GM12878 (cell line): Measurements from ENCODE around the gene OR11A1. TPM values are rescaled to one million over a fixed set of nuclear protein-coding genes. Genes with fewer than 3 reads are reported as not detected.

Source experiments
- ATAC-seq: fragments of 200-7000 bp; cut with Tn5 transposase; 3 replicates; pipeline ENCODE4 v1.9.1; 2020; ENCODE audit warnings: mild to moderate bottlenecking, moderate library complexity
- BruUV-seq: library from RNA; stranded (reverse); fragments of 400-500 nt; replicated peaks from 2 replicates; lab custom pipeline; 2021; lab: Mats Ljungman, UMichigan
- CTCF ChIA-PET: fragments of 300-600 bp; sonication (Branson Sonifier 250); formaldehyde crosslinking; extraction: SDS; loops from one replicate; lab custom pipeline; 2021; ENCODE audit warnings: inconsistent platforms; lab: Yijun Ruan, JAX
- POLR2A ChIA-PET: fragments of 350-600 bp; formaldehyde crosslinking; extraction: SDS; loops from one replicate; lab custom pipeline; 2021; ENCODE audit warnings: inconsistent platforms; lab: Charles Lee
- RAD21 ChIA-PET: fragments of 300-600 bp; sonication (Branson Sonifier 250); formaldehyde crosslinking; loops from one replicate; lab custom pipeline; 2023; ENCODE audit warnings: antibody characterized with exemption; ENCODE audit not compliant: unreplicated experiment; lab: Charles Lee
- SMC1A ChIA-PET: fragments of 300-600 bp; sonication (Branson Sonifier 250); formaldehyde crosslinking; loops from one replicate; lab custom pipeline; 2023; ENCODE audit not compliant: unreplicated experiment, uncharacterized antibody; lab: Charles Lee
- DNase-seq: peaks from one replicate; pipeline ENCODE4 v3.0.0-alpha.2; 2011; ENCODE audit warnings: low read depth, low spot score
- FAIRE-seq: peaks from 3 replicates; lab custom pipeline; 2011; peaks lifted over from hg19 to GRCh38; lab: Jason Lieb, UNC
- H2AFZ ChIP-seq: 2 replicates; pipeline ENCODE4 v1.6.0; 2011; ENCODE audit warnings: low read depth, low read length, control low read depth; ENCODE audit not compliant: control insufficient read depth
- H3K27ac ChIP-seq: 2 replicates; pipeline ENCODE4 v1.5.1; 2011; ENCODE audit warnings: control low read depth; ENCODE audit not compliant: control insufficient read depth, insufficient read depth
- H3K27me3 ChIP-seq, 2 experiments: replicated peaks in 1 of 2; 2 replicates each; pipeline versions ENCODE4 v1.6.0 to v1.6.1; 2011; ENCODE audit warnings: low read length in 1 of 2; ENCODE audit not compliant: control insufficient read depth in 2 of 2, insufficient read depth in 2 of 2
- H3K36me3 ChIP-seq, 2 experiments: 2 replicates each; pipeline ENCODE4 v1.5.1; 2011; ENCODE audit warnings: low read length in 1 of 2; ENCODE audit not compliant: control insufficient read depth in 2 of 2, insufficient read depth in 2 of 2
- H3K4me1 ChIP-seq: 2 replicates; pipeline ENCODE4 v1.6.1; 2011; ENCODE audit warnings: mild to moderate bottlenecking, low read length, moderate library complexity, mixed read lengths; ENCODE audit not compliant: control insufficient read depth, insufficient read depth
- H3K4me2 ChIP-seq: 2 replicates; pipeline ENCODE4 v1.6.0; 2011; ENCODE audit warnings: control low read depth; ENCODE audit not compliant: control insufficient read depth, insufficient read depth
- H3K4me3 ChIP-seq: fragments of 200-600 bp; sonication (generic); 2 replicates; pipeline ENCODE4 v1.5.1; 2016
- H3K79me2 ChIP-seq: 2 replicates; pipeline ENCODE4 v1.6.0; 2011; ENCODE audit warnings: low read length; ENCODE audit not compliant: control insufficient read depth, insufficient read depth
- H3K9ac ChIP-seq: 2 replicates; pipeline ENCODE4 v1.8.0; 2011; ENCODE audit warnings: low read length, control low read depth, mixed read lengths; ENCODE audit not compliant: control insufficient read depth, insufficient read depth
- H3K9me3 ChIP-seq: replicated peaks from 3 replicates; pipeline ENCODE4 v1.5.1; 2011; ENCODE audit warnings: mild to moderate bottlenecking, low read length; ENCODE audit not compliant: control insufficient read depth, insufficient read depth
- H4K20me1 ChIP-seq: 2 replicates; pipeline ENCODE4 v1.6.0; 2011; ENCODE audit not compliant: control insufficient read depth, insufficient read depth
- CREM ChIP-seq: IDR thresholded peaks from 2 replicates; pipeline ENCODE4 v1.6.1; 2014; ENCODE audit warnings: antibody characterized with exemption, low read depth
- KDM1A ChIP-seq: fragments of 200-600 bp; sonication (generic); IDR thresholded peaks from 2 replicates; pipeline ENCODE4 v1.6.1; 2016; ENCODE audit warnings: borderline replicate concordance
- MTA2 ChIP-seq: fragments of 450-650 bp; IDR thresholded peaks from 2 replicates; pipeline ENCODE4 v1.6.1; 2016; ENCODE audit warnings: low read depth, mild to moderate bottlenecking, moderate library complexity
- MYB ChIP-seq: fragments of 150-350 bp; IDR thresholded peaks from 2 replicates; pipeline ENCODE4 v1.6.1; 2014; ENCODE audit warnings: mild to moderate bottlenecking, low read depth, low read length, borderline replicate concordance
- NR2C2 ChIP-seq: IDR thresholded peaks from 2 replicates; pipeline ENCODE4 v1.6.1; 2011; ENCODE audit warnings: borderline replicate concordance, low read depth; ENCODE audit not compliant: control insufficient read depth, insufficient read length
- POLR2AphosphoS5 ChIP-seq: IDR thresholded peaks from 2 replicates; pipeline ENCODE4 v1.6.1; 2011; ENCODE audit warnings: mild to moderate bottlenecking, low read length, inconsistent platforms
- PRDM15 ChIP-seq: fragments of 450-650 bp; formaldehyde crosslinking; IDR thresholded peaks from 2 replicates; pipeline ENCODE4 v1.4.0; 2020; ENCODE audit warnings: mild to moderate bottlenecking, moderate library complexity
- RAD51 ChIP-seq: fragments of 450-650 bp; IDR thresholded peaks from 2 replicates; pipeline ENCODE4 v1.6.1; 2016; ENCODE audit warnings: moderate library complexity, mild to moderate bottlenecking, inconsistent platforms
- RFX5 ChIP-seq: IDR thresholded peaks from 2 replicates; pipeline ENCODE4 v1.6.1; 2011; ENCODE audit warnings: low read depth, low read length, improper control_type of control experiment
- SMAD5 ChIP-seq: IDR thresholded peaks from 2 replicates; pipeline ENCODE4 v1.6.1; 2016; ENCODE audit warnings: antibody characterized with exemption, low read depth
- WRNIP1 ChIP-seq: IDR thresholded peaks from 2 replicates; pipeline ENCODE4 v1.6.1; 2011; ENCODE audit warnings: low read depth, low read length, improper control_type of control experiment, borderline replicate concordance
- YY1 ChIP-seq: IDR thresholded peaks from 2 replicates; pipeline ENCODE4 v1.6.1; 2011; ENCODE audit warnings: low read depth, mild to moderate bottlenecking, low read length
- ZNF622 ChIP-seq: fragments of 450-650 bp; IDR thresholded peaks from 2 replicates; pipeline ENCODE4 v1.6.1; 2017; ENCODE audit warnings: mild to moderate bottlenecking, inconsistent platforms
- WGBS: methylation state at CpG from one replicate; pipeline ENCODE4 v1.1.6; 2016; ENCODE audit warnings: low lambda C conversion rate; ENCODE audit not compliant: insufficient replicate concordance, insufficient coverage; ENCODE audit errors: missing lambda C conversion rate; 5-methylcytosine and 5-hydroxymethylcytosine counted together
- in situ Hi-C: fragments of 300-500 bp; cut with MboI; formaldehyde crosslinking; loops from 9 replicates; pipeline ENCODE4 v1.14.3; 2018; ENCODE audit warnings: mixed read lengths
- intact Hi-C: fragments of 100-400 bp; cut with micrococcal nuclease; formaldehyde crosslinking; loops from one replicate; pipeline ENCODE4 v1.14.2; 2022; ENCODE audit not compliant: unreplicated experiment
- polyA plus RNA-seq, 11 experiments: library from polyadenylated mRNA; depleted of rRNA in 4 of 11; unstranded in 6 of 11; stranded (reverse) in 5 of 11; fragments of >200 nt; fragmentation: Nextera tagmentation in 4 of 11; fragmentation: Illumina TruSeq in 1 of 11; extraction: Ambion mirVana in 4 of 11; extraction: Trizol in 1 of 11; gene quantifications; 1 replicate in 1 of 11; 2 replicates in 10 of 11; pipeline versions ENCODE4 v1.2.1 to v1.2.3, GENCODE V29; 2011 to 2016; ENCODE audit warnings: inconsistent platforms in 2 of 11, missing spikeins in 2 of 11, low read depth in 1 of 11
- total RNA-seq, 4 experiments: library from RNA; depleted of rRNA in 3 of 4; stranded (reverse); fragments of >200 nt in 3 of 4; fragmentation: Illumina TruSeq in 1 of 4; extraction: Trizol in 1 of 4; gene quantifications; 2 replicates each; pipeline versions ENCODE4 v1.2.1 to v1.2.3, GENCODE V29; 2013 to 2021
- TF ChIP-seq, protein P1 (sequence below): IDR thresholded peaks from 2 replicates; pipeline ENCODE4 v1.6.1; 2012; ENCODE audit warnings: low read depth, low read length, improper control_type of control experiment

OR11A1 gene
- total and polyA plus RNA-seq, 10 of the 15 experiments (the other 5 are each of a cell fraction or from before 2014, with no cell fraction given): not detected

- Histone ChIP-seq H3K4me2 (no peak overlapping the region), H3K9me3 (no peaks in the 10 kb centered on the region), H3K36me3 (no peaks in the 10 kb centered on the region), H2AFZ (no peak overlapping the region), H3K27me3 (0 out of 4 replicates have a peak, but pooled peaks cover 0 to 2% of the 10 kb centered on the region in 2 experiments), H3K4me3 (no peak overlapping the region), H4K20me1 (no peaks in the 10 kb centered on the region), H3K9ac (no peak overlapping the region), H3K79me2 (no peaks in the 10 kb centered on the region), H3K27ac (no peak overlapping the region), H3K4me1 (no peaks in the 10 kb centered on the region)
- ATAC-seq (no peak), DNase-seq (no peak), FAIRE-seq (no peak)
- in situ Hi-C loops: no loop called here
- ChIA-PET RAD21 (no interaction called here), SMC1A (no interaction called here), CTCF (no interaction called here), POLR2A (no interaction called here)
- no TSS peak for BruUV-seq
- WGBS: 38% methylated on average over 5 of the region's 5 CpGs
- intact Hi-C loops: no loop called here
- TF ChIP-seq RFX5: no peak
These were observed 21.9 kb upstream of the OR11A1 start for GRCh38 chr6:29478740-29479139.

DNA sequence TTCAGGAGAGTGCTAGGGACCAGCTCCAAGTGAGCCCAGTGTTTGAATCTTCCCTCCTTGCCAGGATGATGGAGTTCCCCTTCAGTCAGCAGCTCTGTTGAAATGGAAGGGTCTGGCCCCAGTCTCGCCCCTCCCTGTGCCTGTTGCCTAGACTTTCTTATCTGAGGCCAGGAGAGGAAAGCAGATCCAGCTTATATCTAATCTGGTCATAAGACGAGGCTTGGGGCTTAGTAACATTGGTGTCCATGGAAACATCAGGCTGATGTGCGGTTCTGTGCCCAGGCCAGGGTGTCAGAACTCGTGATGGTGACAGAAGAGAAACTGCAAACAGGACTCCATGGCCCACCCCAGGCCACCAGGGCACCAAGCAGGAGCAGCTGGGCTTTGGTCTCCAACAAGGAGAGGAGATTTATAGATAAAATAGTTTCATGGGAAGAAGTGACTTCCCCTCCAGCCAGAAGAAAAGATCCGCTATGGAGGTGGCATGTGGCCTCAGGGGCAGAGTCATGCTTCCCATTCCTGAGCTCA lies 21.1 kb upstream of the OR11A1 start:
- ChIA-PET CTCF (no interaction called here), SMC1A (no interaction called here), RAD21 (no interaction called here), POLR2A (no interaction called here)
- Histone ChIP-seq H3K4me2 (no peak overlapping the region), H3K36me3 (no peaks in the 10 kb centered on the region), H3K9me3 (no peaks in the 10 kb centered on the region), H3K79me2 (no peaks in the 10 kb centered on the region), H3K4me3 (no peak overlapping the region), H3K27ac (no peak overlapping the region), H2AFZ (no peak overlapping the region), H3K4me1 (no peaks in the 10 kb centered on the region), H3K9ac (no peak overlapping the region), H4K20me1 (no peaks in the 10 kb centered on the region), H3K27me3 (0 out of 4 replicates have a peak, but pooled peaks cover 0 to 2% of the 10 kb centered on the region in 2 experiments)
- in situ Hi-C loops: no loop called here
- ATAC-seq (no peak), DNase-seq (no peak), FAIRE-seq (no peak)
- 15% methylated on average over 5 of the region's 5 CpGs for WGBS
- intact Hi-C loops: no loop called here
- BruUV-seq: no TSS peak
- TF ChIP-seq YY1 (no peak), WRNIP1 (no peak), SMAD5 (no peak), KDM1A (no peak), MTA2 (no peak), POLR2AphosphoS5 (no peak), PRDM15 (CRISPR knock-in tag) (no peak), MYB (no peak), ZNF622 (no peak), RAD51 (no peak), NR2C2 (no peak), CREM (no peak)
- TF ChIP-seq, protein P1, sequence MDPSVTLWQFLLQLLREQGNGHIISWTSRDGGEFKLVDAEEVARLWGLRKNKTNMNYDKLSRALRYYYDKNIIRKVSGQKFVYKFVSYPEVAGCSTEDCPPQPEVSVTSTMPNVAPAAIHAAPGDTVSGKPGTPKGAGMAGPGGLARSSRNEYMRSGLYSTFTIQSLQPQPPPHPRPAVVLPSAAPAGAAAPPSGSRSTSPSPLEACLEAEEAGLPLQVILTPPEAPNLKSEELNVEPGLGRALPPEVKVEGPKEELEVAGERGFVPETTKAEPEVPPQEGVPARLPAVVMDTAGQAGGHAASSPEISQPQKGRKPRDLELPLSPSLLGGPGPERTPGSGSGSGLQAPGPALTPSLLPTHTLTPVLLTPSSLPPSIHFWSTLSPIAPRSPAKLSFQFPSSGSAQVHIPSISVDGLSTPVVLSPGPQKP: no peak
